H1 (cell line): ENCODE results near the gene PRSS8. TPM values are rescaled to one million over a fixed set of nuclear protein-coding genes. Genes with fewer than 3 reads are reported as not detected.
"Not testable (repeated sequence)": the region's sequence is repeated elsewhere in the genome, so short reads cannot be mapped to it uniquely, and the experiment has no call there.

Experiments
- CTCF ChIA-PET: fragments of 300-600 bp; sonication (Branson Sonifier 250); formaldehyde crosslinking; loops from one replicate; lab custom pipeline; 2021; ENCODE audit not compliant: partially characterized antibody; lab: Charles Lee
- POLR2A ChIA-PET: fragments of 300-600 bp; sonication (Branson Sonifier 250); formaldehyde crosslinking; loops from one replicate; lab custom pipeline; 2021; ENCODE audit warnings: inconsistent platforms; ENCODE audit not compliant: partially characterized antibody; lab: Charles Lee
- DNase-seq, 2 experiments: peaks; one replicate each; pipeline versions ENCODE4 v3.0.0 to v3.0.0-alpha.2; 2010 to 2022; ENCODE audit warnings: low spot score in 2 of 2, low read depth in 1 of 2, mixed read lengths in 1 of 2
- FAIRE-seq: peaks from 2 replicates; lab custom pipeline; 2011; peaks lifted over from hg19 to GRCh38; lab: Jason Lieb, UNC
- H2AFZ ChIP-seq: 2 replicates; pipeline ENCODE4 v1.8.1; 2012; ENCODE audit warnings: low read length, inconsistent platforms
- H2AK5ac ChIP-seq: 2 replicates; pipeline ENCODE4 v1.6.1; 2013; ENCODE audit warnings: low read depth, low read length
- H2BK120ac ChIP-seq: replicated peaks from 2 replicates; pipeline ENCODE3; 2013; ENCODE audit warnings: low read depth, low read length, inconsistent platforms
- H2BK12ac ChIP-seq: 2 replicates; pipeline ENCODE4 v1.6.1; 2013; ENCODE audit warnings: low read depth, low read length
- H2BK15ac ChIP-seq: 2 replicates; pipeline ENCODE4 v1.6.1; 2013; ENCODE audit warnings: low read length
- H2BK20ac ChIP-seq: 2 replicates; pipeline ENCODE4 v1.6.1; 2013; ENCODE audit warnings: low read length
- H2BK5ac ChIP-seq: 2 replicates; pipeline ENCODE4 v1.6.1; 2013; ENCODE audit warnings: low read depth, low read length
- H3K14ac ChIP-seq: 2 replicates; pipeline ENCODE4 v1.6.1; 2013; ENCODE audit warnings: inconsistent platforms; ENCODE audit not compliant: insufficient read length
- H3K18ac ChIP-seq: 2 replicates; pipeline ENCODE4 v1.6.1; 2013; ENCODE audit warnings: low read length; ENCODE audit errors: extremely low read depth
- H3K23ac ChIP-seq: 2 replicates; pipeline ENCODE4 v1.6.1; 2013; ENCODE audit warnings: inconsistent platforms; ENCODE audit not compliant: insufficient read length
- H3K23me2 ChIP-seq: 2 replicates; pipeline ENCODE4 v1.6.1; 2013; ENCODE audit warnings: low read depth, low read length
- H3K27ac ChIP-seq: 2 replicates; pipeline ENCODE4 v1.6.1; 2011; ENCODE audit warnings: low read depth, low read length, inconsistent platforms
- H3K27me3 ChIP-seq, 4 experiments: replicated peaks in 1 of 4; 1 replicate in 1 of 4; 2 replicates in 3 of 4; pipeline versions ENCODE4 v1.6.1 to v1.8.1; 2011 to 2013; ENCODE audit warnings: low read length in 3 of 4, mild to moderate bottlenecking in 3 of 4, inconsistent platforms in 2 of 4, mixed read lengths in 2 of 4, moderate library complexity in 1 of 4; ENCODE audit not compliant: control insufficient read depth in 3 of 4, insufficient read depth in 3 of 4; ENCODE audit errors: extremely low read depth in 1 of 4
- H3K36me3 ChIP-seq, 4 experiments: 2 replicates each; pipeline versions ENCODE4 v1.6.1 to v1.8.1; 2011 to 2013; ENCODE audit warnings: mild to moderate bottlenecking in 4 of 4, low read length in 3 of 4, moderate library complexity in 2 of 4, control low read depth in 1 of 4, inconsistent platforms in 1 of 4; ENCODE audit not compliant: insufficient read depth in 4 of 4, control insufficient read depth in 2 of 4
- H3K4ac ChIP-seq: replicated peaks from 2 replicates; pipeline ENCODE3; 2013; ENCODE audit warnings: low read length, low read depth, mixed read lengths, inconsistent platforms; ENCODE audit not compliant: insufficient read length
- H3K4me1 ChIP-seq, 4 experiments: replicated peaks in 1 of 4; 1 replicate in 1 of 4; 2 replicates in 3 of 4; pipeline versions ENCODE4 v1.6.1 to v1.8.1; 2011 to 2013; ENCODE audit warnings: low read length in 3 of 4, inconsistent platforms in 2 of 4, mixed read lengths in 1 of 4; ENCODE audit not compliant: insufficient read depth in 4 of 4, control insufficient read depth in 3 of 4
- H3K4me2 ChIP-seq, 2 experiments: 2 replicates each; pipeline versions ENCODE4 v1.6.1 to v1.8.1; 2011 to 2013; ENCODE audit warnings: low read depth in 2 of 2, low read length in 2 of 2, control low read depth in 1 of 2, inconsistent platforms in 1 of 2, mild to moderate bottlenecking in 1 of 2; ENCODE audit not compliant: insufficient read depth in 1 of 2
- H3K4me3 ChIP-seq, 4 experiments: fragments of 200-600, 300-600 bp in 1 of 4; sonication (generic), shearing (Covaris generic), sonication (Bioruptor Twin) in 1 of 4; 2 replicates each; pipeline versions ENCODE4 v1.5.1 to v1.8.1; 2011 to 2016; ENCODE audit warnings: low read length in 4 of 4, low read depth in 3 of 4, control low read depth in 2 of 4, inconsistent platforms in 2 of 4, mild to moderate bottlenecking in 2 of 4, mixed read lengths in 1 of 4, moderate library complexity in 1 of 4; ENCODE audit not compliant: insufficient read depth in 2 of 4; ENCODE audit errors: extremely low read depth in 1 of 4
- H3K56ac ChIP-seq: replicated peaks from 2 replicates; pipeline ENCODE3; 2013; ENCODE audit warnings: low read depth, mild to moderate bottlenecking, mixed read lengths, low read length, inconsistent platforms; ENCODE audit not compliant: insufficient read length
- H3K79me1 ChIP-seq: 2 replicates; pipeline ENCODE4 v1.6.1; 2013; ENCODE audit warnings: low read depth, low read length, control low read depth
- H3K79me2 ChIP-seq, 2 experiments: 2 replicates each; pipeline versions ENCODE4 v1.6.1 to v1.8.1; 2012 to 2013; ENCODE audit warnings: low read length in 2 of 2, mild to moderate bottlenecking in 2 of 2, inconsistent platforms in 1 of 2; ENCODE audit not compliant: insufficient read depth in 2 of 2, control insufficient read depth in 1 of 2
- H3K9ac ChIP-seq, 4 experiments: replicated peaks in 1 of 4; 1 replicate in 1 of 4; 2 replicates in 3 of 4; pipeline versions ENCODE4 v1.6.1 to v1.8.1; 2011 to 2013; ENCODE audit warnings: low read depth in 3 of 4, low read length in 3 of 4, control low read depth in 2 of 4, mild to moderate bottlenecking in 2 of 4, moderate library complexity in 2 of 4, inconsistent platforms in 1 of 4; ENCODE audit errors: extremely low read depth in 1 of 4
- H3K9me3 ChIP-seq, 2 experiments: 2 replicates each; pipeline versions ENCODE4 v1.6.1 to v1.8.1; 2012 to 2013; ENCODE audit warnings: mild to moderate bottlenecking in 2 of 2, moderate library complexity in 2 of 2, control low read depth in 1 of 2, inconsistent platforms in 1 of 2, low read depth in 1 of 2, low read length in 1 of 2, mixed read lengths in 1 of 2; ENCODE audit not compliant: insufficient read depth in 2 of 2
- H4K20me1 ChIP-seq, 2 experiments: replicated peaks in 1 of 2; 2 replicates each; pipeline versions ENCODE3 to v1.8.1; 2011 to 2013; ENCODE audit warnings: inconsistent platforms in 2 of 2, low read length in 2 of 2, mild to moderate bottlenecking in 1 of 2; ENCODE audit not compliant: insufficient read depth in 2 of 2, control insufficient read depth in 1 of 2
- H4K5ac ChIP-seq: 2 replicates; pipeline ENCODE4 v1.6.1; 2013; ENCODE audit warnings: low read length, low read depth, mixed read lengths, inconsistent platforms; ENCODE audit not compliant: insufficient read length
- H4K8ac ChIP-seq: 2 replicates; pipeline ENCODE4 v1.8.0; 2013; ENCODE audit warnings: mild to moderate bottlenecking, moderate library complexity, low read length, inconsistent platforms; ENCODE audit not compliant: insufficient read depth; ENCODE audit errors: extremely low read depth
- H4K91ac ChIP-seq: replicated peaks from 2 replicates; pipeline ENCODE3; 2013; ENCODE audit warnings: low read length, mixed read lengths, inconsistent platforms; ENCODE audit not compliant: insufficient read length
- WGBS, 2 experiments: shearing (Covaris generic) in 1 of 2; methylation state at CpG; one replicate each; pipeline versions ENCODE4 v1.1.6 to v1.1.7; 2013 to 2015; ENCODE audit warnings: low lambda C conversion rate in 2 of 2, mixed read lengths in 2 of 2, inconsistent platforms in 1 of 2, low coverage in 1 of 2, missing lambda C conversion rate in 1 of 2; ENCODE audit not compliant: insufficient replicate concordance in 2 of 2, insufficient coverage in 1 of 2, insufficient read length in 1 of 2; ENCODE audit errors: extremely low coverage in 1 of 2, missing lambda C conversion rate in 1 of 2; 5-methylcytosine and 5-hydroxymethylcytosine counted together
- polyA plus RNA-seq, 7 experiments: library from polyadenylated mRNA; depleted of rRNA in 3 of 7; stranded (reverse) in 5 of 7; unstranded in 2 of 7; fragments of >200 nt in 5 of 7; fragments of 200-250 nt in 2 of 7; gene quantifications; 1 replicate in 5 of 7; 2 replicates in 1 of 7; 4 replicates in 1 of 7; pipeline versions ENCODE4 v1.2.1 to v1.2.3, GENCODE V29; 2011 to 2013; ENCODE audit warnings: missing spikeins in 2 of 7, mixed read lengths in 2 of 7
- total RNA-seq: library from RNA; stranded (reverse); fragmentation: NEBNext Ultra II Directional; extraction: Animal tissue kit (Norgen Biotek cat#: 25700); gene quantifications from 2 replicates; pipeline ENCODE4 v1.2.1, GENCODE V29; 2021

PRSS8 gene
- total and polyA plus RNA-seq, 2 of the 8 experiments (the other 6 are each of a cell fraction or from before 2014, with no cell fraction given) = 87.7 to 273 TPM

- Histone ChIP-seq H3K4me1 (peaks cover 0 to 17% (median 13%) of the 10 kb centered on the region in 4 experiments; a peak in 6 of 7 replicates), H3K23me2 (peaks cover 11% of the 10 kb centered on the region; the same call in 1 of the 2 replicates), H3K27me3 (peaks cover 1 to 23% (median 15%) of the 10 kb centered on the region in 4 experiments)
- not testable (repeated sequence) for H4K91ac ChIP-seq, H3K18ac ChIP-seq, H4K5ac ChIP-seq, FAIRE-seq, H2AK5ac ChIP-seq, H2BK20ac ChIP-seq, H3K27ac ChIP-seq, H3K4me3 ChIP-seq, H2BK15ac ChIP-seq, H3K14ac ChIP-seq, H3K9ac ChIP-seq, DNase-seq, H4K20me1 ChIP-seq, H3K4me2 ChIP-seq, H3K56ac ChIP-seq, H4K8ac ChIP-seq, H2BK120ac ChIP-seq, H3K36me3 ChIP-seq, H2AFZ ChIP-seq, H3K23ac ChIP-seq, H3K9me3 ChIP-seq, H2BK5ac ChIP-seq, H3K4ac ChIP-seq, H3K79me2 ChIP-seq, H3K79me1 ChIP-seq, H2BK12ac ChIP-seq
- 91% methylated on average over 7 of the region's 7 CpGs; no CpG with 5 or more reads in 1 of the 2 experiments for WGBS, 2 experiments
- POLR2A ChIA-PET = interaction anchor here (1.0 to 34.9 kb wide), 6 partner anchors 23 to 58 kb away, joined by 4 to 713 read pairs (median 39); partner anchors contain the start of genes BCKDK, FUS, KAT8 and PRSS8
- CTCF ChIA-PET = interaction anchor here (0.9 to 8.1 kb wide), 9 partner anchors 9 to 554 kb away, joined by 3 to 56 read pairs (median 4); partner anchors contain the start of genes KAT8, PRSS53, PRSS8 and ZNF646
Observed at GRCh38 chr16:31144418-31144817, 8.9 kb upstream of the PRSS8 start.
